ENCODE data around the gene RTTN.

GRCh38 chr18:69963196-69963595 is 242.3 kb downstream of the RTTN start:
- TF ChIP-seq FOXM1 (CRISPR knock-in tag; IDR thresholded peaks at IDR 0.05), result no peak
- TF ChIP-seq SRF (IDR thresholded peaks at IDR 0.05; ENCODE audit: low read depth, low read length), result no peak
- TF ChIP-seq CC2D1A (CRISPR knock-in tag; IDR thresholded peaks at IDR 0.05), result no peak
- no peak for TF ChIP-seq PAXIP1 (CRISPR knock-in tag; conservative IDR thresholded peaks at IDR 0.05)
- TF ChIP-seq EP300 (IDR thresholded peaks at IDR 0.05; ENCODE audit: low read depth in 2 of 2, low read length in 2 of 2), result no peak
- TF ChIP-seq EP300 (CRISPR knock-in tag; IDR thresholded peaks at IDR 0.05; ENCODE audit: borderline replicate concordance), result no peak
- TF ChIP-seq ETV5 (CRISPR knock-in tag; IDR thresholded peaks at IDR 0.05; ENCODE audit: borderline replicate concordance), result no peak
